ENCODE results near the gene NPTXR.

Gene NPTXR

GRCh38 chr22:38843657-38844314 is at the start of gene NPTXR:
NPTXR (minus strand) TSS chr22:38844028.
- DNase-seq = peak; percentile 79

DNA sequence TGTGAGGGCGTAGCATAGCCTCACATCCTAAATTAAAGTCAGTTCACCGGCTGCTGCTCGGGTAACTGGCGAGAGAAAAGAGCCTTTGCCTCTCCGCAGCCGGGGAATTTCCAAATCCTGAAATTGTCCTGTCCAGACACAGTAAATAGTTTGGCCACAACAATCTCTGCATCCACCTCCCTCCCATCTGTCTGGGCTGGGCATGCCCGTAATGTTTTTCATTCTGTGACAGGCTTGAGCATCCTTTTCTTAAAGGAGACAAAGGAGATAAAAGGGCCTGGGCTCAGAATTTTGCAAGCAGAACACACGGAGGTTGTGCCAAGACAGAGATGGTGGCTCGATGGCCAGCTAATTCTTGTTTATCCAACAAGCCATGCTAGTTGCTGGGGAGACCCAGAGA is 47.4 kb upstream of the NPTXR start:
- DNase-seq = no peak

- DNase-seq = no peak
Observed at GRCh38 chr22:38890377-38890776, 46.5 kb upstream of the NPTXR start.

- DNase-seq = no peak
Observed at GRCh38 chr22:38886333-38886732, 42.5 kb upstream of the NPTXR start.

- DNase-seq = no peak
Observed at GRCh38 chr22:38882972-38883622, 39.3 kb upstream of the NPTXR start.

DNA sequence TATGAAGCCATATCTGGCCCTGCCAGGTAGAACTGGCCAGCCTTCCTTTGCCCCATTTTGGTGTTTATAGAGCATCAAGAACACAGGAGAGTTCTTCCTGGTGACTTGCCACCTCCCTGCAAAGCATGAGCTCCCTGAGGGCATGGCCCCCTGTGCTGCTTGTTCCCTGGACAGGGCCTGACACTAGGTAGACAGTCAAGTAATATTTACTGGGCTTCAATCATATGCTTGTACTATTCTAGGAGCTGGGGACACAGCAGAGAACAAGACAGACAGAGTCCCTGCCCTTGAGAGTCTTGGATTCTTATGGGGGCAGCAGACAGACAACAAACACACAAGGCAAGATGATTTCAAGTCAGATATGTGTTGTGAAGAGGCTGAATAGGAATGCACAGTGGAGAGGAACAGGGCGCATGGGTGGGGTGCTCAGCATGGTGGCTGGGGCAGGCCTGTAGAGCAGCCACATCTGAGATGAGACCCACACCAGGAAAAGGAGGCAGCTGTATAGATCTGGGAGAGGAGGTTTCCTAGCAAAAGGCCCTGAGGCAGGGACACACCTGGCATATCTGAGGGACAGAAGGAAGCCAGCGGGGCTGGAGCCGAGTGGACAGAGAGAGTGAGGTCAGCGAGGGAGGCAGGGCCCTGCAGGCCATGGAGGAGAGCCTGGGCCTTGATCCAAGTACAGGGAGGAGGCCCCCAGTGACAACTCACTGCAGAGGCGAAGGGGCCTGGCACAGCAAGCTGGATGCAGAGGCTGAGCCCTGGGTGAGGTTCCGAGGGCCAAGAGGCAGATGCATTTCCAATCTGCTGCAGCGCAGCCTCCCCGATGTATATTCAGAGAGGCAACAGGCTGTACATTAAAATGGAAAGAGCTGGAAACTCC is 38.4 kb upstream of the NPTXR start:
- no peak for DNase-seq

GRCh38 chr22:38881464-38881871 is 37.6 kb upstream of the NPTXR start:
- DNase-seq = no peak

GRCh38 chr22:38879961-38880360 is 36.1 kb upstream of the NPTXR start:
- DNase-seq = no peak

DNA sequence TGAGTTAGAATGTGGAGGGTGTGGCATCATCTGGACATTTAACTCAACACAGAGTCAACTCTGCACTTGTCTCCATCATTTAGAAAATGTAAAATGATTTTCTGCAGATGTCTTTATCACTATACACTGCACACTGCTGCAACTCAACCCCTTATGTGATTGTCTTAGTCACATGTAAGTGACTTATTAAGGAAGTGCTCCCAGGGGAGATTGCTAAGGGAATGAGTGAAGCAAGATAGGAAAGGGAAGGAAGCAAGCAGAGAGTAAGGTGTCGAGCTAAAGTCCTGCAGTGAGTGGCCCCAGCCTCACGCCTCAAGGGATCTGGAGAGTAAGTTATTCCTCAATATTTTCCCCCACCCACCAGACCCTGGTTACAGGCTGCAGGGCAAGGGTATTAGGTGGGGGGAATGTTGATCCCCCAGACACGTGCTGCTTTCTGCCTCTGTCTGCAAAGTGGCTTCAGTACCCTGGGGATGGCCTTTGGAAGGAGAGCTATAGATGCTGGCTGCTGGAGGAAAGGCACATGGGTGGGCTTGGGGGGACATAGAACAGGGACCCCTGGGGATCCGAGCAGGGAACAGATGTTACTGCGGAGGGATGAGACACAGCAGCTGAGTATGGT is 35.4 kb upstream of the NPTXR start:
- DNase-seq = no peak

GRCh38 chr22:38878001-38878400 is 34.2 kb upstream of the NPTXR start:
- no peak for DNase-seq

DNA sequence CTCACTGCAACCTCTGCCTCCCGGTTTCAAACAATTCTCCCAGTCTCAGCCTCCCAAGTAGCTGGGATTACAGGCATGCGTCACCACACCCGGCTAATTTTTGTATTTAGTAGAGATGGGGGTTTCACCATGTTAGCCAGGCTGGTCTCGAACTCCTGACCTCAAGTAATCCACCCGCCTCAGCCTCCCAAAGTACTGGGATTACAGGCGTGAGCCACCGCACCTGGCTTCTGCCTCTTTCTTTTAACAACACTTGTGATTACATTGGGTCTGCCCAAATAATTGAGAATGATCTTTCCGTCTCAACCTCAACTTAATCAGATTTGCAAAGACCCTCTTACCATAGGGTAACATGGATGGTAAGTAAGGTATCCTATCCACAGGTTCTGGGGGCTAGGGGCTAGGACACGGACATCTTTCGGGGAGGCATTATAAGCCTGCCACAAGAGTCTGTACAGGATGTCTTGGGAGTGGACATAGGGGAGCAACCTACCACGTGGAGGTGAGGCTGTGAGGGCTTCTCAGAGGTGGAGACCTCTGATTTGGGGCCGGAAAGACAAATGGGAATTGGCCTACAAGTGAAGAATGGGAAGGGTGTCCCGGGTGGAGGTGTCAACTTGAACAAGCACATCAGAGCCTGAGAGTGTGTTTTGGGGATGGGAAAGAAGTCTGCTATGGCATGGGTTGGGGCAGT is 30.8 kb upstream of the NPTXR start:
- DNase-seq = no peak

- peak; percentile 83 for DNase-seq
Observed at GRCh38 chr22:38873469-38874411, 29.9 kb upstream of the NPTXR start.

DNA sequence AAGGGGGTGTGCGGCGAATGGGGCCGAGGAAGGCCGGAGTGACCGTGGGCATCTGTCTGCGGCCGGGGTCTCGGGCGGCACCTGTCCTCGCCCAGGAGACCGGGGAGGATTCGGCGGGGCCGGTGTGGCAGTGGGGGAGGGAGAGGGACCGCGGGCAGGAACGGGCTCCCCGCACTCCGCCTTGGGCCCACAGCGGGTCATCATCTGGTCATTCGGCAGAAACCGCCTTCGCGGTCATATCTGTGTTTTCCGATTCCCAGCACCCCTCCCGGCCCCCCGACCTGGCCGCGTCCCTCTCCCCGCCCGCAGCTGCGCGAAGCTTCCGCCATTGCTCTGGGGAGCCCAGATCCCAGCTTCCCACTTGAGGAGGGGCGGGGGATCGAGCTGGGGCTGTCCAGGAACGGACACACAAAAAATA is 29.0 kb upstream of the NPTXR start:
- no peak for DNase-seq

DNA sequence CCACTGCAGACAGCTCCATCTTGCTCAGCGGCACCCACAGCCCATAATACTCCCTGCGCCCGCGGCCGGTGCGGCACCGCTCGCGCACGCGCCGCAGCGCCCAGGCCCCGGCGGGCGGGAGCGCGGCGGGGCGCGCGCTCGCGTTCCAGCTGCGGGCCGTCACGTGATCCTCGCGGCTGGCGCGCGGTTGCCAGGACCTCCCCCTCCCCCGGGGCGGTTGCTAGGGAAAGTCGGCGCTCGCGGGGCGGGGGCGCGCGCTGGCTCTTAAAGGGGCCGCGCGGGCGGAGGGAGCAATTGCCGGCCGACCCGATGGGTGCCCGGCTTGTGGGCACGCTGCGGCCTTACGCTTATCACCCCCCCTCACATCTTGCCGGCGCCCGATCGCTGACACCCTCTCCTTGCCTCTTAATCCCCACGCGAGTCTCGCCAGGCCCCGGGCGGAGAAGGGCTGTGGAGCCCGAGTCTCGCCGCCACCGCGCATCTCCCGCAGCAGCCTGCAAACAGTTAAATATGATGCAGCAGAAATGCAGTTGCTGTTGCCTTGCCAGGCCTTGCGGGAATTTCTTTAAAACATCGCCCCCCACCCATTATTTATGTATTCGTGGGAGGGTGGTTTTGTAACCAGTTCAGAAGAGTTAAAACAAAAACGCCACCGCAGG is 28.5 kb upstream of the NPTXR start, which contains the start of gene CBX6:
Gene CBX6 (minus strand): TSS at position 45 of the 659 bp plus-strand sequence. CDS start 26 bp downstream, at position 19.
- DNase-seq = peak; percentile 97

DNA sequence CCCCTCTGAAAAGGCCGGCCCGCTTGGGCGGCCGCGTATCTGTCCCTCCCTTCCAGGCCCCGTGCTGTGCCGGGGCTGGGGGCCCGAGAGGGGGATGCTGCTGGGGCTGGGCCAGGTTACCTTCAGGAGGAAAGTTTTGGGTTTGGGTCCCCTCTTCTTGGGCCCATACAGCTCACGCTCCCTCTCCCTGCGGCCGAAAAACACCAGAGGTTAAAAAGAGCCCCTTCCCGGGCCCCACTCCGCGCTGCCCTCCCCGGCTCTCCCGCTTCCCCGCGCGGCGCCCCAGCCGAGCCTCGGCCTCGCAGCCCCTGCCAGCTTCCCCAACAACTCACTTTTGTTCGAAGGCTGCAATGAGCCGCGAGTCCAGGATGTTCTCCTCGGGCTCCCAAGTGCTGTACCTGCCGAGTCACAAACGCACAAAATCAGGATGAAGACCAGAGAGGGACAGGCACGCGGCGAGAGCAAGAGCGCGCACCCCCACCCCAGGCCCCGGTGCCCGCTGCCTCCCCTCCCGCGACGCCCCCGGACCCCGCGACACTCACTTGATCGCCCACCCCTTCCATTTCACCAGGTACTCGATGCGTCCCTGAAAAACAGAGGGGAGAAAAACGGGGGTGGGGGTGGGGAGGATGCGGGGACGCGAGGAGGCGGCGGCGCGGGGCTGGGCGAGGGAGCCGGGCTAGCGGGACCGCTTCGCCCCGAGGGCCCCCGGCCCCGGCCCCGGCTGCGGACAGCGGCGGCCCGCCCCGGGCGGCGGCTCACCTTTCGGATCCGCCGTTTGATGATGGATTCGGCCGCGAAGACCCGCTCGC is 27.7 kb upstream of the NPTXR start:
- peak; percentile 82 for DNase-seq

DNA sequence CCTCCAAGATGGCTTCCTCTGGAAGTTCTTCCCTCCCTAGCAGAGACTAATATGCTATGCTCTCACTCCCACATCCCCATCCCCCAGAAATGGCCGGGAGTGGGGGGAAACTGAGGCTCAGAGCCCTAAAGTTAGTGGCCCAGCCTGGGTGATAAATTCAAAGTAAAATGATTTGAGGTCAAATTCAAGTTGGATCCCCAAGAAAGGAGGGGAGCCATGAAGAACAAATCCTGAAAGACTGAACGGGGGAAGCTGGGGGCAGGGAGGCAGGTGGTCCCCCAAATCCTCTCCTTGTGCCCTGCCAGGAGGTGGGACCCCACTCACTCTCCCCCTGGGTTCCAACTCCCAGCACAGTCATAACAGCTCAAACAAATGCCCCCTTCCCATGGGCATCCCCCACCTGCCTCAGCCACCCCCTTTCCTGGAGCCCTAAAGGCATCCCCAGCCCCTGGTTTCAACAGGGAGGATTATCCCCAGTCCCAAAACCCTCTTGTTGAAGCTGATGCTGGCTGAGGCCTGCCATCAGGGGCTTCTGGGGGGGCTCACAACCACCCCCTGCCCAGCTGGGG is 27.0 kb upstream of the NPTXR start:
- no peak for DNase-seq

DNA sequence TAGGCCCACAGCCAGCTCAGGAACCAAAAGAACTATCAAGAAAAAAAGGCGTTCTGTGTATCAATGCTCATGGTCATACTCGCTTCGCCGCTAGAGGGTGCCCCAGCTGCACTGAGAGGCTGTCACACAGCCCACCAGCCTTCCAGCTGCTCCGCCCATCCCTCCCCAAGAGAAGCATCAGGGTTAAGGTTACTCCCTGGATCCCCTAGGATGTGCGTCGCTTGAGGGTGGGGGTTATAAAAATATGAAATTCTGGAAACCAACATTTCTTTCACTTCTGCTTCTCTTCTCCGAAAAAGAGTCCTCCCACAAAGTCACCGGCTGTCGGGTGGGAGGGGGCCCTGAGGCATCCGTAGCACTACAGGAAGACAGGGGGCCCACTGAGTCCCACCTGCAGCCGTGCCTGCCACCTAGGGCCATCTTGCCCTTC is 26.5 kb upstream of the NPTXR start:
- DNase-seq = peak; percentile 94

GRCh38 chr22:38869663-38870062 is 25.8 kb upstream of the NPTXR start:
- peak; percentile 54 for DNase-seq

GRCh38 chr22:38868886-38869381 is 25.1 kb upstream of the NPTXR start:
- peak; percentile 95 for DNase-seq
